Tibial nerve (tissue), 4 donors: Measurements from ENCODE around the gene KRTAP10-9. TPM values are rescaled to one million over a fixed set of nuclear protein-coding genes. Genes with fewer than 3 reads are reported as not detected.
"Not testable (repeated sequence)": the region's sequence is repeated elsewhere in the genome, so short reads cannot be mapped to it uniquely, and the experiment has no call there.

Source experiments
- DNase-seq, 2 donors: peaks; one replicate each; pipeline ENCODE4 v3.0.0-alpha.2; 2019; ENCODE audit warnings: low spot score in 2 of 2
- H3K27ac ChIP-seq, 4 donors: fragments of 200-600 bp; sonication (generic) in 3 of 4; one replicate each; pipeline ENCODE4 v1.5.1; 2017 to 2019; ENCODE audit warnings: mild to moderate bottlenecking in 1 of 4
- H3K27me3 ChIP-seq, 2 donors: fragments of 200-600 bp; sonication (generic) in 1 of 2; one replicate each; pipeline versions ENCODE4 v1.5.1 to v1.6.0; 2017 to 2019
- H3K36me3 ChIP-seq, 3 donors: fragments of 200-600 bp; sonication (generic); one replicate each; pipeline ENCODE4 v1.5.1; 2018 to 2019
- H3K4me1 ChIP-seq, 4 donors: fragments of 200-600 bp; sonication (generic) in 3 of 4; one replicate each; pipeline ENCODE4 v1.5.1; 2017 to 2019
- H3K4me3 ChIP-seq, 4 donors: fragments of 200-600 bp; sonication (generic) in 3 of 4; one replicate each; pipeline ENCODE4 v1.5.1; 2017 to 2019; ENCODE audit warnings: mild to moderate bottlenecking in 1 of 4, moderate library complexity in 1 of 4
- H3K9me3 ChIP-seq, 4 donors: fragments of 200-600 bp; sonication (generic) in 3 of 4; one replicate each; pipeline ENCODE4 v1.5.1; 2017 to 2019
- EP300 ChIP-seq, 2 donors: sonication (generic); formaldehyde crosslinking; IDR thresholded peaks; one replicate each; pipeline ENCODE4 v1.6.1; 2017; ENCODE audit warnings: antibody characterized with exemption in 2 of 2, mild to moderate bottlenecking in 1 of 2
- POLR2A ChIP-seq, 2 donors: fragments of 450-650 bp; IDR thresholded peaks; one replicate each; pipeline ENCODE4 v1.6.1; 2017; ENCODE audit warnings: antibody characterized with exemption in 2 of 2, mild to moderate bottlenecking in 2 of 2, moderate library complexity in 2 of 2
- WGBS, 2 donors: methylation state at CpG; one replicate each; pipeline ENCODE4 v1.1.5; 2018; 5-methylcytosine and 5-hydroxymethylcytosine counted together
- total RNA-seq, 4 donors: library from RNA; depleted of rRNA; stranded (reverse); fragments of >200 nt; gene quantifications; one replicate each; pipeline ENCODE4 v1.1.0, GENCODE V29; 2016
- TF ChIP-seq, protein P1 (sequence below), 5 experiments: fragments of 200-600 bp in 3 of 5; fragments of 450-650 bp in 2 of 5; sonication (generic) in 3 of 5; IDR thresholded peaks; one replicate each; pipeline ENCODE4 v1.5.1; 2016 to 2019; ENCODE audit warnings: antibody characterized with exemption in 5 of 5, mild to moderate bottlenecking in 3 of 5, moderate library complexity in 2 of 5

Gene KRTAP10-9
- total RNA-seq, 4 donors from 2014 or later, result not detected

- Histone ChIP-seq H3K9me3 (peaks cover 0 to 22% (median 0%) of the 10 kb centered on the region in 4 donors), H3K36me3 (no peaks in the 10 kb centered on the region), H3K4me1 (no peaks in the 10 kb centered on the region), H3K4me3 (no peak overlapping the region), H3K27me3 (peaks cover 0 to 21% of the 10 kb centered on the region in 2 donors), H3K27ac (no peak overlapping the region)
- WGBS, 2 donors, result 88 to 95% methylated on average over 2 of the region's 2 CpGs
- TF ChIP-seq, protein P1, sequence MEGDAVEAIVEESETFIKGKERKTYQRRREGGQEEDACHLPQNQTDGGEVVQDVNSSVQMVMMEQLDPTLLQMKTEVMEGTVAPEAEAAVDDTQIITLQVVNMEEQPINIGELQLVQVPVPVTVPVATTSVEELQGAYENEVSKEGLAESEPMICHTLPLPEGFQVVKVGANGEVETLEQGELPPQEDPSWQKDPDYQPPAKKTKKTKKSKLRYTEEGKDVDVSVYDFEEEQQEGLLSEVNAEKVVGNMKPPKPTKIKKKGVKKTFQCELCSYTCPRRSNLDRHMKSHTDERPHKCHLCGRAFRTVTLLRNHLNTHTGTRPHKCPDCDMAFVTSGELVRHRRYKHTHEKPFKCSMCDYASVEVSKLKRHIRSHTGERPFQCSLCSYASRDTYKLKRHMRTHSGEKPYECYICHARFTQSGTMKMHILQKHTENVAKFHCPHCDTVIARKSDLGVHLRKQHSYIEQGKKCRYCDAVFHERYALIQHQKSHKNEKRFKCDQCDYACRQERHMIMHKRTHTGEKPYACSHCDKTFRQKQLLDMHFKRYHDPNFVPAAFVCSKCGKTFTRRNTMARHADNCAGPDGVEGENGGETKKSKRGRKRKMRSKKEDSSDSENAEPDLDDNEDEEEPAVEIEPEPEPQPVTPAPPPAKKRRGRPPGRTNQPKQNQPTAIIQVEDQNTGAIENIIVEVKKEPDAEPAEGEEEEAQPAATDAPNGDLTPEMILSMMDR (IDR thresholded peaks at IDR 0.05), result no peak
- TF ChIP-seq POLR2A (IDR thresholded peaks at IDR 0.05) (no peak), EP300 (IDR thresholded peaks at IDR 0.05) (no peak)
- no peak for DNase-seq
Observed at GRCh38 chr21:44589094-44589493, 37.8 kb upstream of the KRTAP10-9 start.

DNA sequence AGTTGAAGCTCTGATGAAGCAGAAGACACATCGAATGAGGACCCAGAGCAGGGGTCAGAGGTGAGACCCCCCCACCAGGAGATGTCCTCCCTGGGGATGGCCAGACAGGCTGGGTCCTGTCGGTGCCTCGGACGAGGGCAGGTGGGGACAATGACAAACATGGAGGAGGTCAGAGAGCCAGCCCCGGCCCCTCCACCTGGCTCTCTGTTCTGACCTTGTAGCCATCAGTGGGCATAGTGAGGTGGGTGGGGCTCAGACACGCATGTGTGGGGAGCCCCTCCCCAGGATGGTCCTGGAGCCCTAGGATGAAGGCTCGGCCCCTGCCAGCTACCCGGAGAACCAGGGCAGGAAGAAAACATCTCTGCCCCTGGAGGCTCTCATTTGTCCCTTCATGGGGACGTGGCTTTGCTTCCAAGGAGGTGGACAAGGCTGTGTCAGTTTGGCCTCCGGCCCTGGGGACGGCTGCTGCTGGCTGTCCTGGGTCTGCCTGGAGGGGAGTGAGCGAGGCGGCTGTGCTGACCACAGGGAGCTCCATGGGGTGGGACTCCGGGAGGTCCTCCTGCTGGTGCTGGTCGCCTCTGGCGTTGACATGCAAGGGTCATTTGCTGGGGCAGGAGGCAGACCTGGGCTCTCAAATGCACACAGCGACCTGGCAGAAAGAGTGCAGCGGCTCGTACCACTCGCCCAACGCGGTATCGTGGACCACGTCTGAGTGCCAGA lies 37.1 kb upstream of the KRTAP10-9 start:
- Histone ChIP-seq H3K27ac (no peak overlapping the region), H3K36me3 (no peaks in the 10 kb centered on the region), H3K27me3 (peaks cover 0 to 21% of the 10 kb centered on the region in 2 donors), H3K4me3 (no peak overlapping the region), H3K9me3 (peaks cover 0 to 22% (median 0%) of the 10 kb centered on the region in 4 donors), H3K4me1 (no peaks in the 10 kb centered on the region)
- DNase-seq, result no peak
- 79 to 87% methylated on average over 14 to 24 of the region's 24 CpGs for WGBS, 2 donors
- TF ChIP-seq, protein P1 (IDR thresholded peaks at IDR 0.05), result no peak
- TF ChIP-seq EP300 (IDR thresholded peaks at IDR 0.05) (no peak), POLR2A (IDR thresholded peaks at IDR 0.05) (no peak)

GRCh38 chr21:44590311-44590721 lies 36.6 kb upstream of the KRTAP10-9 start:
- no peaks in the 10 kb centered on the region for H3K4me1 ChIP-seq
- H3K4me3 ChIP-seq, result no peak overlapping the region
- H3K27me3 ChIP-seq, result peaks cover 0 to 17% of the 10 kb centered on the region in 2 donors
- H3K27ac ChIP-seq, result no peak overlapping the region
- TF ChIP-seq, protein P1 (IDR thresholded peaks at IDR 0.05), result no peak
- no peak for TF ChIP-seq EP300 (IDR thresholded peaks at IDR 0.05)
- no peak for TF ChIP-seq POLR2A (IDR thresholded peaks at IDR 0.05)
- no peak for DNase-seq
- WGBS, 2 donors, result 71 to 86% methylated on average over 9 to 10 of the region's 10 CpGs
- H3K36me3 ChIP-seq, result no peaks in the 10 kb centered on the region
- peaks cover 0 to 22% (median 0%) of the 10 kb centered on the region in 4 donors for H3K9me3 ChIP-seq

- WGBS, 2 donors, result 64 to 65% methylated on average over 16 to 17 of the region's 19 CpGs
- H3K9me3 ChIP-seq, result peaks cover 0 to 15% (median 0%) of the 10 kb centered on the region in 4 donors
- not testable (repeated sequence) for H3K36me3 ChIP-seq, DNase-seq, H3K4me1 ChIP-seq, H3K27ac ChIP-seq, H3K4me3 ChIP-seq
- H3K27me3 ChIP-seq, result peaks cover 0 to 10% of the 10 kb centered on the region in 2 donors
Observed at GRCh38 chr21:44590897-44591800, 35.7 kb upstream of the KRTAP10-9 start.

DNA sequence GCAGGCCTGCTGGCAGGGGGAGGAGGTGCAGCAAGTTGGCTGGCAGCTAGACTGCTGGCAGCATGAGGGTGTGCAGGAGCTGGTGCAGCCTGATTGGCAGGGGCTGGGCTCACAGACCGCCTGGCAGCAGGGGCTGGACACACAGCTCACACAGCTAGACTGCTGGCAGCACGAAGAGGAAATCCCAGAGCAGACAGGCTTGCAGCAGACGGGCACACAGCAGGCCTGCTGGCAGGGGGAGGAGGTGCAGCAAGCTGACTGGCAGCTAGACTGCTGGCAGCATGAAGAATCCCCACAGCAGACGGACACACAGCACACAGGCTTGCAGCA lies 35.1 kb upstream of the KRTAP10-9 start:
- not testable (repeated sequence) for H3K4me1 ChIP-seq, H3K36me3 ChIP-seq, H3K27ac ChIP-seq, H3K4me3 ChIP-seq, DNase-seq
- peaks cover 0 to 10% of the 10 kb centered on the region in 2 donors for H3K27me3 ChIP-seq
- peaks cover 0 to 10% (median 0%) of the 10 kb centered on the region in 4 donors for H3K9me3 ChIP-seq
- 33% methylated on average over 1 of the region's 4 CpGs; no CpG with 5 or more reads in 1 of the 2 donors for WGBS, 2 donors
